SK-N-SH (cell line): Measurements from ENCODE around the gene ACTN3.

Experiments
- GATA2 ChIP-seq: sonication (generic); formaldehyde crosslinking; IDR thresholded peaks from 2 replicates; pipeline ENCODE4 v1.5.0; 2020; ENCODE audit warnings: mild to moderate bottlenecking, missing genetic modification reagents
- NRF1 ChIP-seq: IDR thresholded peaks from 2 replicates; pipeline ENCODE4 v1.6.1; 2012; ENCODE audit warnings: low read depth, mild to moderate bottlenecking, low read length
- RAD21 ChIP-seq: IDR thresholded peaks from 2 replicates; pipeline ENCODE4 v1.6.1; 2012; ENCODE audit warnings: mild to moderate bottlenecking, low read length
- RCOR1 ChIP-seq: fragments of 150-350 bp; IDR thresholded peaks from 2 replicates; pipeline ENCODE4 v1.6.1; 2017; ENCODE audit warnings: antibody characterized with exemption, low read length
- TAF1 ChIP-seq: IDR thresholded peaks from 2 replicates; pipeline ENCODE4 v1.6.1; 2012; ENCODE audit warnings: low read depth, mild to moderate bottlenecking, low read length, moderate library complexity, borderline replicate concordance
- TF ChIP-seq, protein P1 (sequence below): IDR thresholded peaks from 2 replicates; pipeline ENCODE4 v1.4.0; 2012; ENCODE audit warnings: low read depth, borderline replicate concordance
- TF ChIP-seq, protein P2 (sequence below): fragments of 200-600 bp; sonication (generic); IDR thresholded peaks from 2 replicates; pipeline ENCODE4 v1.6.1; 2017; ENCODE audit warnings: antibody characterized with exemption, mild to moderate bottlenecking, moderate library complexity
- TF ChIP-seq, protein P3 (sequence below): IDR thresholded peaks from 2 replicates; pipeline ENCODE4 v1.4.0; 2012; ENCODE audit warnings: low read depth

DNA sequence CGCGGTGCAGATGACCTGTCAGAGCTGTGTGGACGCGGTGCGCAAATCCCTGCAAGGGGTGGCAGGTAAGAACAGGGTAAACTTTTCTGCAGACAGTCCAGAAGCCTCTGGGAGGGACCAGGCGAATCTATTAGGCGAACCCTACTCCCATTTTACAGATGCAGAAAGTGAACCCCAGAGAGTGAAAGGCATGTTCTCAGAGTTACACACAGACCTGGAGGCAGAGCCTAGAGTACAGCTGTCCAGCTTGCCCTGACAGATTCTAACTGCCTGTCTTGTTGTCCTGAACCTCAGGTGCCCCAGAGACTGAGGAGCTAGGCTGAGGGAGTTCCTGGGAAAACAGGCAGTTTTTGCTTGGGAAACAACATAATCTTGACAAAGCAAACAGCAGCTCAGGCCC lies 46.9 kb downstream of the ACTN3 start:
- TF ChIP-seq RCOR1 (no peak), GATA2 (CRISPR knock-in tag) (no peak), TAF1 (no peak), NRF1 (no peak), RAD21 (no peak)
- TF ChIP-seq, protein P1, sequence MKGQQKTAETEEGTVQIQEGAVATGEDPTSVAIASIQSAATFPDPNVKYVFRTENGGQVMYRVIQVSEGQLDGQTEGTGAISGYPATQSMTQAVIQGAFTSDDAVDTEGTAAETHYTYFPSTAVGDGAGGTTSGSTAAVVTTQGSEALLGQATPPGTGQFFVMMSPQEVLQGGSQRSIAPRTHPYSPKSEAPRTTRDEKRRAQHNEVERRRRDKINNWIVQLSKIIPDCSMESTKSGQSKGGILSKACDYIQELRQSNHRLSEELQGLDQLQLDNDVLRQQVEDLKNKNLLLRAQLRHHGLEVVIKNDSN = no peak
- TF ChIP-seq, protein P2, sequence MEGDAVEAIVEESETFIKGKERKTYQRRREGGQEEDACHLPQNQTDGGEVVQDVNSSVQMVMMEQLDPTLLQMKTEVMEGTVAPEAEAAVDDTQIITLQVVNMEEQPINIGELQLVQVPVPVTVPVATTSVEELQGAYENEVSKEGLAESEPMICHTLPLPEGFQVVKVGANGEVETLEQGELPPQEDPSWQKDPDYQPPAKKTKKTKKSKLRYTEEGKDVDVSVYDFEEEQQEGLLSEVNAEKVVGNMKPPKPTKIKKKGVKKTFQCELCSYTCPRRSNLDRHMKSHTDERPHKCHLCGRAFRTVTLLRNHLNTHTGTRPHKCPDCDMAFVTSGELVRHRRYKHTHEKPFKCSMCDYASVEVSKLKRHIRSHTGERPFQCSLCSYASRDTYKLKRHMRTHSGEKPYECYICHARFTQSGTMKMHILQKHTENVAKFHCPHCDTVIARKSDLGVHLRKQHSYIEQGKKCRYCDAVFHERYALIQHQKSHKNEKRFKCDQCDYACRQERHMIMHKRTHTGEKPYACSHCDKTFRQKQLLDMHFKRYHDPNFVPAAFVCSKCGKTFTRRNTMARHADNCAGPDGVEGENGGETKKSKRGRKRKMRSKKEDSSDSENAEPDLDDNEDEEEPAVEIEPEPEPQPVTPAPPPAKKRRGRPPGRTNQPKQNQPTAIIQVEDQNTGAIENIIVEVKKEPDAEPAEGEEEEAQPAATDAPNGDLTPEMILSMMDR = no peak
- TF ChIP-seq, protein P3, sequence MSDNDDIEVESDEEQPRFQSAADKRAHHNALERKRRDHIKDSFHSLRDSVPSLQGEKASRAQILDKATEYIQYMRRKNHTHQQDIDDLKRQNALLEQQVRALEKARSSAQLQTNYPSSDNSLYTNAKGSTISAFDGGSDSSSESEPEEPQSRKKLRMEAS = no peak
